ENCODE data around the gene ATAD1.
"Not testable (repeated sequence)": the region's sequence is repeated elsewhere in the genome, so short reads cannot be mapped to it uniquely, and the experiment has no call there.

Gene ATAD1

GRCh38 chr10:87803831-87804230, 14.2 kb downstream of the ATAD1 start:
- DNase-seq (ENCODE audit: low read depth): no peak

- no peak for DNase-seq (ENCODE audit: low read depth)
These were observed 14.7 kb downstream of the ATAD1 start for GRCh38 chr10:87803328-87803727.

- DNase-seq (ENCODE audit: low read depth): not testable (repeated sequence)
These were observed 16.1 kb downstream of the ATAD1 start for GRCh38 chr10:87801813-87802435.

- DNase-seq (ENCODE audit: low read depth): no peak
These were observed 18.2 kb downstream of the ATAD1 start for GRCh38 chr10:87799860-87800259.

GRCh38 chr10:87798082-87798481, 19.9 kb downstream of the ATAD1 start:
- DNase-seq (ENCODE audit: low read depth): no peak

GRCh38 chr10:87794285-87794684, 23.7 kb downstream of the ATAD1 start:
- DNase-seq (ENCODE audit: low read depth): no peak

- DNase-seq (ENCODE audit: low read depth): no peak
These were observed 27.8 kb downstream of the ATAD1 start for GRCh38 chr10:87790185-87790584.

GRCh38 chr10:87786421-87786820, 31.6 kb downstream of the ATAD1 start:
- no peak for DNase-seq (ENCODE audit: low read depth)

- no peak for DNase-seq (ENCODE audit: low read depth)
These were observed 35.3 kb downstream of the ATAD1 start for GRCh38 chr10:87782721-87783120.

- DNase-seq (ENCODE audit: low read depth): no peak
These were observed 36.5 kb downstream of the ATAD1 start for GRCh38 chr10:87781545-87781944.

- DNase-seq (ENCODE audit: low read depth): no peak
These were observed 41.7 kb downstream of the ATAD1 start for GRCh38 chr10:87776328-87776727.

- DNase-seq (ENCODE audit: low read depth): no peak
These were observed 42.3 kb downstream of the ATAD1 start for GRCh38 chr10:87775766-87776165.

GRCh38 chr10:87771871-87772500, 46.0 kb downstream of the ATAD1 start:
- no peak for DNase-seq (ENCODE audit: low read depth)

GRCh38 chr10:87767253-87767652, 50.8 kb downstream of the ATAD1 start:
- no peak for DNase-seq (ENCODE audit: low read depth)

GRCh38 chr10:87765666-87766376, 52.2 kb downstream of the ATAD1 start:
- no peak for DNase-seq (ENCODE audit: low read depth)

GRCh38 chr10:87764072-87764934, 53.7 kb downstream of the ATAD1 start:
- no peak for DNase-seq (ENCODE audit: low read depth)

GRCh38 chr10:87763086-87763861, 54.8 kb downstream of the ATAD1 start:
- DNase-seq (ENCODE audit: low read depth): no peak

GRCh38 chr10:87761892-87762291, 56.1 kb downstream of the ATAD1 start:
- DNase-seq (ENCODE audit: low read depth): no peak

- DNase-seq (ENCODE audit: low read depth): no peak
These were observed 56.9 kb downstream of the ATAD1 start for GRCh38 chr10:87761153-87761552.

GRCh38 chr10:87760195-87760905, 57.7 kb downstream of the ATAD1 start:
- DNase-seq (ENCODE audit: low read depth): no peak

GRCh38 chr10:87759551-87759950, 58.5 kb downstream of the ATAD1 start:
- no peak for DNase-seq (ENCODE audit: low read depth)

Data from T follicular helper cell (primary cell).